ENCODE data around the gene EARS2.
"Not testable (repeated sequence)": the region's sequence is repeated elsewhere in the genome, so short reads cannot be mapped to it uniquely, and the experiment has no call there.

Gene EARS2

GRCh38 chr16:23552161-23552560 lies 5.0 kb downstream of the EARS2 start:
- no peak for TF ChIP-seq CTCF (IDR thresholded peaks at IDR 0.05; ENCODE audit: extremely low read depth, missing control alignments)

GRCh38 chr16:23549938-23550337 lies 7.2 kb downstream of the EARS2 start:
- TF ChIP-seq CTCF (IDR thresholded peaks at IDR 0.05; ENCODE audit: extremely low read depth, missing control alignments) = no peak
- no peak for DNase-seq (ENCODE audit: low spot score)

More at GRCh38 chr16:23552161-23552560, 5.0 kb downstream of the EARS2 start:
- DNase-seq (ENCODE audit: low spot score) = no peak

- TF ChIP-seq CTCF (IDR thresholded peaks at IDR 0.05; ENCODE audit: extremely low read depth, missing control alignments) = no peak
- DNase-seq (ENCODE audit: low spot score) = no peak
Observed at GRCh38 chr16:23544436-23544835, 12.7 kb downstream of the EARS2 start.

GRCh38 chr16:23540817-23541178 lies 16.4 kb downstream of the EARS2 start:
- DNase-seq (ENCODE audit: low spot score) = not testable (repeated sequence)

GRCh38 chr16:23539984-23540816 lies 16.9 kb downstream of the EARS2 start:
- no peak for TF ChIP-seq CTCF (IDR thresholded peaks at IDR 0.05; ENCODE audit: extremely low read depth, missing control alignments)
- no peak for DNase-seq (ENCODE audit: low spot score)

- DNase-seq (ENCODE audit: low spot score) = no peak
- no peak for TF ChIP-seq CTCF (IDR thresholded peaks at IDR 0.05; ENCODE audit: extremely low read depth, missing control alignments)
Observed at GRCh38 chr16:23538919-23539278, 18.3 kb downstream of the EARS2 start.

GRCh38 chr16:23537390-23537789 lies 19.8 kb downstream of the EARS2 start:
- no peak for DNase-seq (ENCODE audit: low spot score)
- no peak for TF ChIP-seq CTCF (IDR thresholded peaks at IDR 0.05; ENCODE audit: extremely low read depth, missing control alignments)

GRCh38 chr16:23535901-23536300 lies 21.2 kb downstream of the EARS2 start:
- DNase-seq (ENCODE audit: low spot score) = no peak

More at GRCh38 chr16:23535901-23536300, 21.2 kb downstream of the EARS2 start:
- no peak for TF ChIP-seq CTCF (IDR thresholded peaks at IDR 0.05; ENCODE audit: extremely low read depth, missing control alignments)
